A549 treated with RU486 at 1 μM for 4 hours (cell line): ENCODE data around the gene NPHP4. TPM values are rescaled to one million over a fixed set of nuclear protein-coding genes. Genes with fewer than 3 reads are reported as not detected.

ENCODE experiments used
- total RNA-seq: library from RNA; stranded (reverse); fragments of 200-300 nt; extraction: Qiagen RNA extraction; gene quantifications from 5 replicates; pipeline ENCODE4 v1.2.3, GENCODE V29; 2022; ENCODE audit warnings: low read depth

The NPHP4 gene
- 3.4 to 5.5 TPM (median 5.2 TPM) in 5 replicates for total RNA-seq

GRCh38 chr1:5992026-5992813 is at the start of gene NPHP4:
NPHP4 (minus strand) TSS chr1:5992425; CDS start chr1:5986289, 6,136 bp downstream.

Other genes starting within 250 kb of the NPHP4 start
- 7.0 to 11.2 TPM (median 8.4 TPM) in 5 replicates for gene KCNAB2, start 53.5 kb upstream of the NPHP4 start, total RNA-seq
- 0.66 to 1.3 TPM (median 0.77 TPM) in 5 replicates for gene CHD5, start 187.9 kb upstream of the NPHP4 start, total RNA-seq
- gene RPL22, start 207.2 kb upstream of the NPHP4 start, total RNA-seq: 335 to 538 TPM (median 423 TPM) in 5 replicates
- gene RNF207, start 213.7 kb upstream of the NPHP4 start, total RNA-seq: 9.8 to 16.6 TPM (median 14.4 TPM) in 5 replicates
- gene ICMT, start 243.5 kb upstream of the NPHP4 start, total RNA-seq: 45.8 to 60.5 TPM (median 56.1 TPM) in 5 replicates